Measurements from ENCODE around the gene PRPF8.
"Not testable (repeated sequence)": the region's sequence is repeated elsewhere in the genome, so short reads cannot be mapped to it uniquely, and the experiment has no call there.

The PRPF8 gene

DNA sequence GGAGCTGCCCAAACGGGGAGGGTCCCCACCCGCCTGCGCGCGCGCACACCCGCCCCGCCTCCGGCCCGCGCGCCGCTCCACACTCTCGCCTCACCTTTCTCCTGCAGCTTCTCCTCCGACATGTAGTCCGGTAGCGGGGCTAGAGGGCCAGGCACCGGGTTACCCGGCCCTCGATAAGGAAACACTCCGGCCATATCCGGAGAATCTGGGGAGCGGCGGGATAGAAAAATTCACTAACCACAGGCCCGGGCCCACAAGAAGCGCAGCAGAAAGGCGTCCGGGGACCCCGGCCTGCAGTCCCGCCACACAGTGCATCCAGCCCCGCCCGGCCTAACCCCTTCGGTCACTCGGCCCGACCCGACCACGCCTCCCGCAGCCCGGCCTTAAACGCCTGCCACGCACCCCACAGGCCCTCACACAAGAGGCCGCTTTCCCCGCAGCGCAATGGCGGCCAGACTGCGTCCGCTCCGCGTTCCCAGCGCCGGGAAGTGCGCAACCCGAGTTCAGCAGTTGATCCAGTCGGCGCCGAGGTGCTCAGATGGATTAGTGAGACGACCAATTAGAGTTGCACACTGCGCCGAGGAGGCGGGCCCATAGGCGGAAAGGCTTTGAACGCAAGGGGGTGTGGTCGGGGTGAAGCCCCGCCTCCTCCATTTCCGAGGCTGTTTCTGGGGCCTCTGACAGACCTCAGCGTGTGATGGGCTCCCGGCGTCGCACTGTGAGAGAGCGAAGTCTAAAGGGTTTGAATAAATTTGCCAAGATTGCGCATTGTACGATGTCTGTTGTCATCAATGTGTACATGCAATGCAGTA, at the start of gene PRPF8:
Gene PRPF8, minus strand, starts transcription at position 490 of the 812 bp plus-strand sequence. Its CDS starts 296 bp downstream, at position 194.
- peak; percentile 97 for DNase-seq (ENCODE audit: low read depth)

DNA sequence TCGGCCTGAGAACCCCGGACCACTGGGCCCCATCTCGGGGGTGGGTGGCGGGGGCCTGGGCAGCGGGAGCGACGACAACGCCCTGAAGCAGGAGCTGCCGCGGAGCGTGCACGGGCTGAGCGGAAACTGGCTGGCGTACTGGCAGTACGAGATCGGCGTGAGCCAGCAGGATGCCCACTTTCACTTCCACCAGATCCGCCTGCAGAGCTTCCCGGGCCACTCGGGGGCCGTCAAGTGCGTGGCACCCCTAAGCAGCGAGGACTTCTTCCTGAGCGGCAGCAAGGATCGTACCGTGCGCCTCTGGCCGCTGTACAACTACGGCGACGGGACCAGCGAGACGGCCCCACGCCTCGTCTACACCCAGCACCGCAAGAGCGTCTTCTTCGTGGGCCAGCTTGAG, 49.1 kb upstream of the PRPF8 start:
- DNase-seq (ENCODE audit: low read depth), result no peak

- no peak for DNase-seq (ENCODE audit: low read depth)
Observed at GRCh38 chr17:1732833-1733321, 48.2 kb upstream of the PRPF8 start.

- DNase-seq (ENCODE audit: low read depth), result no peak
Observed at GRCh38 chr17:1732241-1732832, 47.7 kb upstream of the PRPF8 start.

DNA sequence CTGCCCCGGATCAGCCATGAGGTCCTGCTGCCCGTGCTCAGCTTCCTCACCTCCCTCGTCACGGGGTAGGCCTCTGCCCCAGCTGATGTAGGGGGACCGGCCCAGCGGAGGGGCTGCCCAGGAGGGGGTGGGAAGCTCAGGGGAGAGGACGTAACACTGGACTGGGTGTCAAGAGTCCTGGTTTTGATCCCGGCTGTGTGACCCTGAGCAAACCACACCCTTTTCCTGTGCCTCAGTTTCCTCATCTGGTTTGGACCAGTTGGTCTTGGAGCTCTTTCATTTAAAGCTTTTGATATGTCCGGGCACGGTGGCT, 46.5 kb upstream of the PRPF8 start:
- DNase-seq (ENCODE audit: low read depth), result no peak

GRCh38 chr17:1730326-1731193, 45.9 kb upstream of the PRPF8 start:
- no peak for DNase-seq (ENCODE audit: low read depth)

DNA sequence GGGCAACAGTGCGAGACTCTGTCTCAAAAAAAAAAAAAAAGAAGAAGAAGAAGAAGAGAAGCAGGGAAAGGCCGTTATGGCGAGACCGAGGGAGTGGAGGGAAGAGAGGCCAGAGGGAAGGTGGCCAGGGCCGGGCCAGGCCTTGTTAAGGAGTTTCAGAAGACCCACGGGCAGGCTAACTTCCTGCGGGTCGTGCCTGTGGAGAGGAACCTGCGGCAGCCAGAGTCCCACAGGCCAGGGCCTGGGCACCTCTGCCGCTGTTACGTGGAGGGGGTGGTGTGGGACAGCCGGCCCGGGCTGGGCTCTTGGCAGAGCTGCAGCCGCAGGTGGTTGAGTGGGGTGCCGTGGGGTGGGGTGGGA, 45.3 kb upstream of the PRPF8 start:
- DNase-seq (ENCODE audit: low read depth), result no peak

DNA sequence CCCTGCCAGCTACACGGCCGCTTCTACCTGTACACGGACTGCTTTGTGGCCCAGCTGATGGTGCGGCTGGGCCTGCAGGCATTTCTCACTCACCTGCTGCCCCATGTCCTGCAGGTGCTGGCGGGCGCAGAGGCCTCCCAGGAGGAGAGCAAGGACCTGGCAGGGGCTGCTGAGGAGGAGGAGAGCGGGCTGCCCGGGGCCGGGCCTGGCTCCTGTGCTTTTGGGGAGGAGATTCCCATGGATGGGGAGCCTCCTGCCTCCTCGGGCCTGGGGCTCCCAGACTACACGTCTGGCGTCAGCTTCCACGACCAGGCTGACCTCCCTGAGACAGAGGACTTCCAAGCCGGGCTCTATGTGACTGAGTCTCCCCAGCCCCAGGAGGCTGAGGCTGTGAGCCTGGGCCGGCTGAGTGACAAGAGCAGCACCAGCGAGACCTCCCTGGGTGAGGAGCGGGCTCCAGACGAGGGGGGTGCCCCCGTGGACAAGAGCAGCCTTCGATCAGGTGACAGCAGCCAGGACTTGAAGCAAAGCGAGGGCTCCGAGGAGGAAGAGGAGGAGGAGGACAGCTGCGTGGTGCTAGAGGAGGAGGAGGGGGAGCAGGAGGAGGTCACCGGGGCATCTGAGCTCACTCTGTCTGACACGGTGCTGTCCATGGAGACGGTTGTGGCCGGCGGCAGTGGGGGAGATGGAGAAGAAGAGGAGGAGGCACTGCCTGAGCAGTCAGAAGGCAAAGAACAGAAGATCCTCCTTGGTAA, 43.4 kb upstream of the PRPF8 start:
- no peak for DNase-seq (ENCODE audit: low read depth)

- DNase-seq (ENCODE audit: low read depth), result no peak
Observed at GRCh38 chr17:1727258-1727789, 42.7 kb upstream of the PRPF8 start.

DNA sequence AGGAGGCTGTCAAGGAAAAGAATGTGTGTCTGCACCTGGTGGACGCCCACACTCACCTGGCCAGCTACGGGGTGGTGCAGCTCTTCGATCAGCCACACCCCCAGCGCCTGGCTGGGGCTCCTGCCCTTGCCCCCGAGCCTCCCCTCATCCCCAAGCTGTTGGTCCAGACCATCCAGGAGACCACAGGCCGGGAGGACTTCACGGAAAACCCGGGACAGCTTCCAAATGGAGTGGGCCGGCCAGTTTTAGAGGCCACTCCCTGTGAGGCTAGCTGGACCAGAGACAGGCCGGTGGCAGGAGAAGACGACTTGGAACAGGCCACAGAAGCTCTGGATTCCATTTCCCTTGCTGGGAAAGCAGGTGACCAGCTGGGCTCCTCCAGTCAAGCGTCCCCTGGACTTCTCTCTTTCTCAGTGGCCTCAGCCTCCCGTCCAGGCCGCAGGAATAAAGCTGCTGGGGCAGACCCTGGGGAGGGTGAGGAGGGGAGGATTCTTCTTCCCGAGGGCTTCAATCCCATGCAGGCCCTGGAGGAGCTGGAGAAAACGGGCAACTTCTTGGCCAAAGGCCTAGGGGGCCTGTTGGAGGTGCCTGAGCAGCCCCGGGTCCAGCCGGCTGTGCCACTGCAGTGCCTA, 42.1 kb upstream of the PRPF8 start:
- no peak for DNase-seq (ENCODE audit: low read depth)

DNA sequence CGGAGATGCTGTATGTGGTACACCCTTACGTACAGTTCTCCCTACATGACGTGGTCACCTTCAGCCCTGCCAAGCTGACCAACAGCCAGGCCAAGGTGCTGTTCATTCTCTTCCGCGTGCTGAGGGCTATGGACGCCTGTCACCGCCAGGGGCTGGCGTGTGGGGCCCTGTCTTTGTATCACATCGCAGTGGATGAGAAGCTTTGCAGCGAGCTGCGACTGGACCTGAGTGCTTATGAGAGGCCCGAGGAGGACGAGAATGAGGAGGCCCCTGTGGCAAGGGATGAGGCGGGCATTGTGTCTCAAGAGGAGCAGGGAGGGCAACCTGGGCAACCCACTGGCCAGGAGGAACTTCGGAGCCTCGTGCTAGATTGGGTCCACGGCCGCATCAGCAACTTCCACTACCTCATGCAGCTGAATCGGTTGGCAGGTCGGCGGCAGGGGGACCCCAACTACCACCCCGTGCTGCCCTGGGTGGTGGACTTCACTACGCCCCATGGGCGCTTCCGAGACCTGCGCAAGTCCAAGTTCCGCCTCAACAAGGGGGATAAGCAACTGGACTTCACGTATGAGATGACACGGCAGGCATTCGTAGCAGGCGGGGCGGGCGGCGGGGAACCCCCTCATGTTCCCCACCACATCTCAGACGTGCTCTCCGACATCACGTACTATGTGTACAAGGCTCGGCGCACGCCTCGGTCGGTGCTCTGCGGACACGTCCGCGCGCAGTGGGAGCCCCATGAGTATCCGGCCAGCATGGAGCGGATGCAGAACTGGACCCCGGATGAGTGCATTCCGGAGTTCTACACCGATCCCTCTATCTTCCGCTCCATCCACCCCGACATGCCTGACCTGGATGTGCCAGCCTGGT, 41.2 kb upstream of the PRPF8 start:
- no peak for DNase-seq (ENCODE audit: low read depth)

DNA sequence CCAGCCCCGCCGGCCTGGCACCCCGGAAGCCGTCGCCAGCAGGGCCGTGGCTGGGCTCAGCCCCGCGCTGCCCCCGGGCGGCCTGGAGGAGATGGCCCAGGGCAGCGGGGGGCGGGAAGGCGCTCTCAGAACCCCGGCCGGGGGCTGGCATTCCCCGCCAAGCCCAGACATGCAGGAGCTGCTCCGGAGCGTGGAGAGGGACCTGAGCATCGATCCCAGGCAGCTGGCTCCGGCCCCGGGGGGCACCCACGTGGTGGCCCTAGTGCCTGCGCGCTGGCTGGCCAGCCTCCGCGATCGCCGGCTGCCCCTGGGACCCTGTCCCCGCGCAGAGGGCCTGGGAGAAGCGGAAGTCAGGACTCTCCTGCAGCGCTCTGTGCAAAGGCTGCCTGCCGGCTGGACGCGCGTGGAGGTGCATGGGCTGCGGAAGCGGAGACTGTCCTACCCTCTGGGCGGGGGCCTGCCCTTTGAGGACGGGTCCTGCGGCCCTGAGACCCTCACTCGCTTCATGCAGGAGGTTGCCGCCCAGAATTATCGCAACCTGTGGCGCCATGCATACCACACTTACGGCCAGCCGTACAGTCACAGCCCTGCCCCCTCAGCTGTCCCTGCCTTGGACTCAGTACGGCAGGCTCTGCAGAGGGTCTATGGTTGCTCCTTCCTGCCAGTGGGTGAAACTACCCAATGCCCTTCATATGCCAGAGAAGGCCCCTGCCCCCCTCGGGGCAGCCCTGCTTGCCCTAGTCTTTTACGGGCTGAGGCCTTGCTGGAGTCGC, 40.4 kb upstream of the PRPF8 start:
- DNase-seq (ENCODE audit: low read depth), result no peak

- peak; percentile 77 for DNase-seq (ENCODE audit: low read depth)
Observed at GRCh38 chr17:1724351-1724868, 39.7 kb upstream of the PRPF8 start, which contains the start of gene WDR81. Gene WDR81 (plus strand): TSS chr17:1724704. CDS start chr17:1724960, 256 bp downstream.

- not testable (repeated sequence) for DNase-seq (ENCODE audit: low read depth)
Observed at GRCh38 chr17:1722022-1722421, 37.4 kb upstream of the PRPF8 start.

GRCh38 chr17:1720856-1721386, 36.3 kb upstream of the PRPF8 start:
- peak; percentile 53 for DNase-seq (ENCODE audit: low read depth)

- no peak for DNase-seq (ENCODE audit: low read depth)
Observed at GRCh38 chr17:1718362-1719165, 33.9 kb upstream of the PRPF8 start.

GRCh38 chr17:1716912-1717695, 32.4 kb upstream of the PRPF8 start:
- peak; percentile 75 for DNase-seq (ENCODE audit: low read depth)
